CD4-positive, CD25-positive, alpha-beta regulatory T cell (primary cell): ENCODE results near the gene PDGFC. TPM values are rescaled to one million over a fixed set of nuclear protein-coding genes. Genes with fewer than 3 reads are reported as not detected.
"Not testable (repeated sequence)": the region's sequence is repeated elsewhere in the genome, so short reads cannot be mapped to it uniquely, and the experiment has no call there.

Experiments used
- ATAC-seq, 2 donors: fragments of 150-1000 bp; cut with Tn5 transposase; one replicate each; pipeline ENCODE4 v1.10.0; 2021; ENCODE audit warnings: low read depth in 2 of 2, moderate number of reproducible peaks in 2 of 2, moderate library complexity in 1 of 2
- DNase-seq, 3 donors: peaks; one replicate each; pipeline versions ENCODE4 v3.0.0 to v3.0.0-alpha.2; 2012 to 2022; ENCODE audit warnings: mixed read lengths in 1 of 3
- H3K27ac ChIP-seq: one replicate; pipeline ENCODE4 v1.7.0; 2013; ENCODE audit warnings: mild to moderate bottlenecking, low read length; ENCODE audit not compliant: insufficient read depth, poor library complexity, severe bottlenecking
- H3K27me3 ChIP-seq: one replicate; pipeline ENCODE4 v1.7.0; 2013; ENCODE audit warnings: low read length; ENCODE audit not compliant: control insufficient read depth, insufficient read depth
- H3K36me3 ChIP-seq: one replicate; pipeline ENCODE4 v1.7.0; 2013; ENCODE audit warnings: mild to moderate bottlenecking, low read length, moderate library complexity; ENCODE audit not compliant: control insufficient read depth, insufficient read depth
- H3K4me1 ChIP-seq: 2 replicates; pipeline ENCODE4 v1.7.0; 2013; ENCODE audit warnings: mild to moderate bottlenecking, low read length; ENCODE audit not compliant: insufficient read depth, control insufficient read depth, poor library complexity, severe bottlenecking
- H3K4me3 ChIP-seq: one replicate; pipeline ENCODE4 v1.7.0; 2013; ENCODE audit warnings: low read depth, mild to moderate bottlenecking, low read length, moderate library complexity
- H3K9me3 ChIP-seq, 2 experiments: 1 replicate in 1 of 2; 2 replicates in 1 of 2; pipeline ENCODE4 v1.7.0; 2013; ENCODE audit warnings: low read length in 2 of 2, mild to moderate bottlenecking in 1 of 2, moderate library complexity in 1 of 2; ENCODE audit not compliant: control insufficient read depth in 2 of 2
- H3K27ac Mint-ChIP-seq, 3 donors: one replicate each; pipeline ENCODE4 v1.8.0; 2020 to 2022; ENCODE audit warnings: mild to moderate bottlenecking in 3 of 3, mixed read lengths in 3 of 3, moderate library complexity in 2 of 3
- H3K27me3 Mint-ChIP-seq: one replicate; pipeline ENCODE4 v1.8.0; 2022; ENCODE audit warnings: mild to moderate bottlenecking, mixed read lengths
- H3K36me3 Mint-ChIP-seq: one replicate; pipeline ENCODE4 v1.8.0; 2020; ENCODE audit warnings: mixed read lengths
- H3K4me1 Mint-ChIP-seq, 4 donors: one replicate each; pipeline ENCODE4 v1.8.0; 2020 to 2022; ENCODE audit warnings: mixed read lengths in 4 of 4, mild to moderate bottlenecking in 1 of 4
- H3K4me3 Mint-ChIP-seq, 4 donors: one replicate each; pipeline ENCODE4 v1.8.0; 2020 to 2022; ENCODE audit warnings: mild to moderate bottlenecking in 4 of 4, mixed read lengths in 4 of 4, moderate library complexity in 3 of 4
- H3K9me3 Mint-ChIP-seq, 7 donors: one replicate each; pipeline ENCODE4 v1.8.0; 2020 to 2022; ENCODE audit warnings: mixed read lengths in 7 of 7, mild to moderate bottlenecking in 3 of 7, moderate library complexity in 2 of 7
- polyA plus RNA-seq, 4 donors: library from polyadenylated mRNA; unstranded; fragments of 300-500 nt; fragmentation: Illumina TruSeq; gene quantifications; one replicate each; pipeline ENCODE4 v1.2.3, GENCODE V29; 2021
- total RNA-seq: library from RNA; stranded (reverse); gene quantifications from one replicate; pipeline ENCODE4 v1.2.3, GENCODE V29; 2022

Gene PDGFC
- total and polyA plus RNA-seq, 5 donors from 2014 or later = 0.62 TPM; not detected in 4

GRCh38 chr4:156875704-156876103 lies 95.9 kb downstream of the PDGFC start:
- Histone ChIP-seq H3K27ac (no peak overlapping the region), H3K9me3 (no peaks in the 10 kb centered on the region), H3K27me3 (no peaks in the 10 kb centered on the region), H3K36me3 (no peaks in the 10 kb centered on the region), H3K4me3 (no peak overlapping the region), H3K4me1 (no peaks in the 10 kb centered on the region)
- ATAC-seq (no peak), DNase-seq (no peak)
- Mint-ChIP-seq H3K27me3 (no peaks in the 10 kb centered on the region), H3K9me3 (peaks cover 3 to 16% (median 5%) of the 10 kb centered on the region in 7 donors), H3K27ac (no peak overlapping the region), H3K4me1 (no peaks in the 10 kb centered on the region), H3K4me3 (no peak overlapping the region), H3K36me3 (no peaks in the 10 kb centered on the region)

GRCh38 chr4:156875055-156875454 lies 96.5 kb downstream of the PDGFC start:
- Histone ChIP-seq H3K27ac (no peak overlapping the region), H3K9me3 (no peaks in the 10 kb centered on the region), H3K4me1 (no peaks in the 10 kb centered on the region), H3K4me3 (no peak overlapping the region), H3K27me3 (no peaks in the 10 kb centered on the region), H3K36me3 (no peaks in the 10 kb centered on the region)
- ATAC-seq (no peak), DNase-seq (no peak)
- Mint-ChIP-seq H3K9me3 (peaks cover 0 to 16% (median 5%) of the 10 kb centered on the region in 7 donors), H3K4me3 (no peak overlapping the region), H3K4me1 (no peaks in the 10 kb centered on the region), H3K27ac (no peak overlapping the region), H3K27me3 (no peaks in the 10 kb centered on the region), H3K36me3 (no peaks in the 10 kb centered on the region)

- no peak overlapping the region for H3K4me3 Mint-ChIP-seq
- DNase-seq (no peak), ATAC-seq (no peak)
- no peak overlapping the region for H3K27ac Mint-ChIP-seq
- no peaks in the 10 kb centered on the region for H3K27me3 ChIP-seq
- H3K9me3 Mint-ChIP-seq = peaks cover 0 to 15% (median 5%) of the 10 kb centered on the region in 7 donors
- H3K36me3 Mint-ChIP-seq = peaks cover under 1% of the 10 kb centered on the region
- no peaks in the 10 kb centered on the region for H3K4me1 Mint-ChIP-seq
- H3K9me3 ChIP-seq = no peaks in the 10 kb centered on the region
- no peak overlapping the region for H3K27ac ChIP-seq
- no peak overlapping the region for H3K4me3 ChIP-seq
- H3K27me3 Mint-ChIP-seq = no peaks in the 10 kb centered on the region
- H3K36me3 ChIP-seq = no peaks in the 10 kb centered on the region
- no peaks in the 10 kb centered on the region for H3K4me1 ChIP-seq
Observed at GRCh38 chr4:156873799-156874198, 97.8 kb downstream of the PDGFC start.

- no peak for ATAC-seq
- no peak for DNase-seq
- H3K4me3 Mint-ChIP-seq = no peak overlapping the region
- H3K27me3 Mint-ChIP-seq = no peaks in the 10 kb centered on the region
- H3K36me3 Mint-ChIP-seq = peaks cover 4% of the 10 kb centered on the region
- no peaks in the 10 kb centered on the region for H3K36me3 ChIP-seq
- no peaks in the 10 kb centered on the region for H3K27me3 ChIP-seq
- no peak overlapping the region for H3K27ac Mint-ChIP-seq
- no peaks in the 10 kb centered on the region for H3K4me1 Mint-ChIP-seq
- no peaks in the 10 kb centered on the region for H3K9me3 ChIP-seq
- H3K9me3 Mint-ChIP-seq = peaks cover 1 to 14% (median 5%) of the 10 kb centered on the region in 7 donors
- no peaks in the 10 kb centered on the region for H3K4me1 ChIP-seq
- no peak overlapping the region for H3K27ac ChIP-seq
- no peak overlapping the region for H3K4me3 ChIP-seq
Observed at GRCh38 chr4:156870861-156871260, 100.7 kb downstream of the PDGFC start.

- H3K27ac Mint-ChIP-seq = no peak overlapping the region
- no peaks in the 10 kb centered on the region for H3K4me1 Mint-ChIP-seq
- DNase-seq (no peak), ATAC-seq (no peak)
- Histone ChIP-seq H3K27ac (no peak overlapping the region), H3K36me3 (no peaks in the 10 kb centered on the region), H3K4me3 (no peak overlapping the region), H3K4me1 (no peaks in the 10 kb centered on the region), H3K9me3 (no peaks in the 10 kb centered on the region), H3K27me3 (no peaks in the 10 kb centered on the region)
- no peaks in the 10 kb centered on the region for H3K27me3 Mint-ChIP-seq
- peaks cover 4% of the 10 kb centered on the region for H3K36me3 Mint-ChIP-seq
- H3K9me3 Mint-ChIP-seq = peaks cover 1 to 17% (median 5%) of the 10 kb centered on the region in 7 donors
- no peak overlapping the region for H3K4me3 Mint-ChIP-seq
Observed at GRCh38 chr4:156870131-156870530, 101.5 kb downstream of the PDGFC start.

GRCh38 chr4:156866088-156866487 lies 105.5 kb downstream of the PDGFC start:
- H3K4me1 Mint-ChIP-seq, DNase-seq, H3K4me3 ChIP-seq, H3K4me3 Mint-ChIP-seq, H3K27ac ChIP-seq, ATAC-seq, H3K36me3 Mint-ChIP-seq, H3K27me3 Mint-ChIP-seq, H3K27ac Mint-ChIP-seq, H3K27me3 ChIP-seq, H3K4me1 ChIP-seq, H3K36me3 ChIP-seq, H3K9me3 ChIP-seq: not testable (repeated sequence)
- H3K9me3 Mint-ChIP-seq = peaks cover 0 to 12% (median 4%) of the 10 kb centered on the region in 7 donors

- Mint-ChIP-seq H3K36me3 (peaks cover 4% of the 10 kb centered on the region), H3K4me1 (no peaks in the 10 kb centered on the region), H3K9me3 (peaks cover 0 to 12% (median 3%) of the 10 kb centered on the region in 7 donors), H3K27ac (no peak overlapping the region), H3K4me3 (no peak overlapping the region), H3K27me3 (no peaks in the 10 kb centered on the region)
- DNase-seq (no peak), ATAC-seq (no peak)
- Histone ChIP-seq H3K27me3 (no peaks in the 10 kb centered on the region), H3K27ac (no peak overlapping the region), H3K4me1 (no peaks in the 10 kb centered on the region), H3K36me3 (no peaks in the 10 kb centered on the region), H3K9me3 (no peaks in the 10 kb centered on the region), H3K4me3 (no peak overlapping the region)
Observed at GRCh38 chr4:156865451-156865850, 106.1 kb downstream of the PDGFC start.

GRCh38 chr4:156858071-156858470 lies 113.5 kb downstream of the PDGFC start:
- Mint-ChIP-seq H3K27ac (no peak overlapping the region), H3K4me3 (no peak overlapping the region), H3K36me3 (no peaks in the 10 kb centered on the region), H3K9me3 (peaks cover 0 to 7% (median 2%) of the 10 kb centered on the region in 7 donors), H3K4me1 (no peaks in the 10 kb centered on the region), H3K27me3 (no peaks in the 10 kb centered on the region)
- no peak overlapping the region for H3K4me3 ChIP-seq
- DNase-seq (no peak), ATAC-seq (no peak)
- H3K27me3 ChIP-seq = no peaks in the 10 kb centered on the region
- H3K4me1 ChIP-seq = no peaks in the 10 kb centered on the region
- no peak overlapping the region for H3K27ac ChIP-seq
- no peaks in the 10 kb centered on the region for H3K9me3 ChIP-seq
- H3K36me3 ChIP-seq = no peaks in the 10 kb centered on the region
